GM19372 (cell line): ENCODE results near the gene STK38.
"Not testable (repeated sequence)": the region's sequence is repeated elsewhere in the genome, so short reads cannot be mapped to it uniquely, and the experiment has no call there.

Source experiments
- ATAC-seq: cut with Tn5 transposase; IDR thresholded peaks from one replicate; pipeline ENCODE4 v1.9.1; 2021; ENCODE audit warnings: mild to moderate bottlenecking, low read depth, moderate library complexity; ENCODE audit not compliant: unreplicated experiment

The STK38 gene

GRCh38 chr6:36546920-36547645 is at the start of gene STK38:
Gene STK38 (minus strand): TSS chr6:36547479. CDS start chr6:36540202, 7,277 bp downstream.
- ATAC-seq: peak; percentile 75

- no peak for ATAC-seq
Observed at GRCh38 chr6:36596356-36596755, 49.1 kb upstream of the STK38 start.

DNA sequence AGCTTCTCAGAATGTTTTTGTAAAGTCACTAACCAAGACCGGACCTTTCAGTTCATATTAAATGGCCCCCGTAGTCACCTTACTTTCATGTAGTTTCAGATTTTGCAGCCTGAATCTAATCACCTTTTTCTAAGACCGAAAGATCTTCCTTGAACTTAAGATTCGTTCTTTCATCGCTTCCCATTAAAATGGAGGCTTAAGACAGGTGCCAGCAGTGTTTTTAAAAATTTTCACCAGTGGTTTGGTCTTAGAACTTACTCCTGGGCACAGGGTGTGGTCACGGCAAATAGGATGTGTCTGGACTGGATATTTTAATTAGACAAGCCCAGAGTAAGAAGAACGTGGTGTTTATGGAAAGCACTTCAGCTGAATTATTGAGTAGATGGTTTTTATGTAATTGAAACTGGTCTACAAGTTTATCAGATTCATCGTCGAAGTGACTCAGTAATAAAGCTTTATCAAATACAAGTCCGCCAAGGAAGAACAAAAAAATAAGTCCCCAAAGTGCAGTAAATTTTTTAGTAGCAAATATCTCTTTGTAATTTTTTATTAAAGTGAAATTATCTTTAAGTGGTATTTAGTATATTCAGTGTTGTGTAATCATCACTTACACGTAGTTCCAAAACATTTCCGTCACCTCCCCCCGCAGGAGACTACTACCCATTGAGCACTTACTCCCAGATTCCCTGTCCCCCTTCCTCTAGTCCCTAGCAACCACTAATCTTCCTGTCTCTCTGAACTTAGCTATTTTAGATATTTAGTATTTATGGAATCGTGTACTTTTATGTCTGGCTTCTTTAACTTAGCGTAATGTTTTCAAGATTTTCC is 47.8 kb upstream of the STK38 start:
- no peak for ATAC-seq

DNA sequence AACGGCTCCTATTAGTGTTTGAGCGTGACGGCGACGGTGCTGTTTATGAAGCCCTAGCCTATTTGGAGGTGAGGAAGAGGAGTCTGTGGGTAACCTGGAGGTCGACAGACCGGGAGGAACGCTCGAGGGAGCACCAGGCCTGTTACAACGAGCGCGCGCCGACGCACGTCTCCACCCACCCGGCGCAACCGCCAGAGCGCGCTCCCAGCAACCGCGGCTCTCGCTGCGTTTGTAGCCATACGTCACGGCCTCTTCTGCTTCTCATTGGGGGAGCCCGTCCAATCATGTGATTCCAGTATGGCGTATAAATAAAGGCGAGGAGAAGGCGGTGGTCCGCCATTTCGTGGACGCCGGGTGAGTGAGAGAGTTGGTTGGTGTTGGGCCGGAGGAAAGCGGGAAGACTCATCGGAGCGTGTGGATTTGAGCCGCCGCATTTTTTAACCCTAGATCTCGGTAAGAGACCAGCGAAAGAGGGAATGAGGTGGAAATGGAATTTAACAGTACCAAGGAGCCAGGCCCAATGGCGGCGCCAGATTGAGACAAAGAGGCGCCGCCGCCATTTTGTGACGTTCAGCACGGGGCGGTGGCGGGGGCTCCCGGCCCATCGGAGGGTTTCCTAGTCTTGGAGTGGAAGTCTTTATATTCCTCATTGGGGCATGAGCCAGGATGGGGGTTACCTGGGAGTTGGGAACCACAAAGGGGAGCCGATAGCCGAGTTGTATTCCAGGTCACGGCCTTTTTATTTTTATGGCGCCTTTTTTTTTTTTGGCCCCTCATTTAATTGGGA is 46.9 kb upstream of the STK38 start, which contains the start of gene SRSF3:
Gene SRSF3 (plus strand): TSS at position 334 of the 787 bp plus-strand sequence. CDS start 2,401 bp downstream, outside the sequence.
- ATAC-seq: peak; percentile 81

- peak; percentile 11 for ATAC-seq
Observed at GRCh38 chr6:36593569-36594028, 46.3 kb upstream of the STK38 start.

GRCh38 chr6:36592221-36592655 is 45.0 kb upstream of the STK38 start:
- ATAC-seq: no peak

DNA sequence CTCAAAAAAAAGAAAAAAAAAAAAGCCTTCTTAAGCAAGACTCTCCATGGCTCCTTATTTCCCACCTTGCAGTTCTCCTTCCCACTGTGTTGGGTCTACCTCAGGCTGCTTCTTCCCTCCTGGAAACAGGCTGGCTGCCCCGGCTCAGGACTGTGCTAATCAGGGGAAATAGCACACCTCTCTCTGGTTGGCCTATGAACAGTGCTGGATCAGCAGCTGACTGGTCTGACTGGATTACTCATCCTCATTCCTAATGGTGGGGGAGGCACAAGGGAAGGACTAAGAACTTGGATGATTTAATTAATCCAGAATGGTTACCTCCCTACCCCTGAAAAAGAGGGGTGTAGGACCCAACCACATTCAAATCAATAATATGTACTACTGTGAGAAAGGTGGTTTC is 43.0 kb upstream of the STK38 start:
- no peak for ATAC-seq

DNA sequence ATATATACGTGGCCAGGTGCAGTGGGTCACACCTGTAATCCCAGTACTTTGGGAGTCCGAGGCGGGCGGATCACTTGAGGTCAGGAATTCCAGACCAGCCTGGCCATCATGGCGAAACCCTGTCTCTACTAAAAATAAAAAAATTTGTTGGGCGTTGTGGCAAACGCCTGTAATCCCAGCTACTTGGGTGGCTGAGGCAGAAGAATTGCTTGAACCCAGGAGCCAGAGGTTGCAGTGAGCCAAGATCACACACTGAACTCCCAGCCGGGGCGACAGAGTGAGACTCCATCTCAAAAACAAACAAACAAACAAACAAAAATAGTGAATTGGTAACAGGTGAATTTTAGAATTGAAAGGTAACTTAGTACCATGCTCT is 41.7 kb upstream of the STK38 start:
- not testable (repeated sequence) for ATAC-seq

GRCh38 chr6:36586606-36587005 is 39.3 kb upstream of the STK38 start:
- ATAC-seq: no peak

GRCh38 chr6:36581716-36582115 is 34.4 kb upstream of the STK38 start:
- ATAC-seq: no peak

GRCh38 chr6:36580184-36580526 is 32.9 kb upstream of the STK38 start:
- ATAC-seq: no peak

DNA sequence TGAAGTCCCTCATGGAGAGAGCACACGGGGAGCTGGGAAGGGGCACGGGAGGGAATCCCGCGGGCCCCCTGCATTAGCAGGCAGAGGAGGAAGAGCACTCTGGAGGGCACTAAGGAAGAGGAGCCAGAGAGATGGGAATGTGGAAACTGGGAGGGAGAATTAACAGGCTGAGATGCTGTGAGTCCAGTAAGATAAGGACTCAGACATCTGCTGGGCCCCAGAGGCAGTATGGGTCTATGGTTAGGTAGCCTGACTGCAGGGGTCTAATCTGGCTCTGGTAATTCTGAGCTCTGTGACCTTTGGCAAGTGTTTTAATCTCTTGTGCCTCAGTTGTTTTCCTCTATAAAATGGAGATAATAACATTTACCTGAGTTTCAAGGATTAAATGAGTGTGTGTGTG is 31.2 kb upstream of the STK38 start:
- no peak for ATAC-seq

DNA sequence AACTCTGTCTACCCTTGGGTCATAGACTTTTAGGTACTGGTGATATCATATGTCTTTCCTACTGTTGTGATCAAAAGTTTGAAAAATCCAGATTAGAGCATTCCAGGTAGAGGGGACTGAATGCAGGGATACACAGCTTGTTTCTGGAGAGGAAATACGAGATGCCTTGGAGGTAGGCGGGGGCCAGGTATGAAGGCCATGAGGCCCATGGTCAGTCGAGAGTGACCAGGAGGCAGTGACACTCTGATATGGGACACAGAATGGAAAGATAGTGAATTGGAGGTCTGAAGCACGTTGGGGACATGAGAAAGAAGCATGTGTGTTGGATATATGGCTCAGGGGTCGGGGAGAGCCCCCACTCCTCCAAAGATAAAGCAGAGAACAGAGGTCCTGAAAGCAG is 30.8 kb upstream of the STK38 start:
- ATAC-seq: no peak

DNA sequence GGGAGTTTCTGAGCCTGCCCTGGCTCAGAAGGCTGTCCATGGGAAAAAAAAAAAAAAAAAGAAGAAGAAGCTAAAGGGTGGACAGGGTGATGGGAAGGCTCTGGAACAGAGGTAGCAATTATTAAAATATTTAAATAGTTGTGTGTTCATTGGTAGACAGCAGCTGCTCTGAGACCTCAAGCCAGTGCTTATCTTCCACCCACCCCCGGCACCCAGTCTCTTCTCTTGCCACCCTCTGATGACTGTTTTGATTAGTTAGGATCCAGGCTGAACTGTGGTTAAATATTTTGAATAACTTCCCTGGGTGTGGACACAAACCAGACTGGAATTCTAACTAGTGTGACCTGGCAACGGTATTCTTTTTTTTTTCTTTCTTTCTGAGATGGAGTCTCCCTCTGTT is 30.0 kb upstream of the STK38 start:
- no peak for ATAC-seq

GRCh38 chr6:36576578-36576977 is 29.3 kb upstream of the STK38 start:
- no peak for ATAC-seq

- ATAC-seq: no peak
Observed at GRCh38 chr6:36574679-36575078, 27.4 kb upstream of the STK38 start.

DNA sequence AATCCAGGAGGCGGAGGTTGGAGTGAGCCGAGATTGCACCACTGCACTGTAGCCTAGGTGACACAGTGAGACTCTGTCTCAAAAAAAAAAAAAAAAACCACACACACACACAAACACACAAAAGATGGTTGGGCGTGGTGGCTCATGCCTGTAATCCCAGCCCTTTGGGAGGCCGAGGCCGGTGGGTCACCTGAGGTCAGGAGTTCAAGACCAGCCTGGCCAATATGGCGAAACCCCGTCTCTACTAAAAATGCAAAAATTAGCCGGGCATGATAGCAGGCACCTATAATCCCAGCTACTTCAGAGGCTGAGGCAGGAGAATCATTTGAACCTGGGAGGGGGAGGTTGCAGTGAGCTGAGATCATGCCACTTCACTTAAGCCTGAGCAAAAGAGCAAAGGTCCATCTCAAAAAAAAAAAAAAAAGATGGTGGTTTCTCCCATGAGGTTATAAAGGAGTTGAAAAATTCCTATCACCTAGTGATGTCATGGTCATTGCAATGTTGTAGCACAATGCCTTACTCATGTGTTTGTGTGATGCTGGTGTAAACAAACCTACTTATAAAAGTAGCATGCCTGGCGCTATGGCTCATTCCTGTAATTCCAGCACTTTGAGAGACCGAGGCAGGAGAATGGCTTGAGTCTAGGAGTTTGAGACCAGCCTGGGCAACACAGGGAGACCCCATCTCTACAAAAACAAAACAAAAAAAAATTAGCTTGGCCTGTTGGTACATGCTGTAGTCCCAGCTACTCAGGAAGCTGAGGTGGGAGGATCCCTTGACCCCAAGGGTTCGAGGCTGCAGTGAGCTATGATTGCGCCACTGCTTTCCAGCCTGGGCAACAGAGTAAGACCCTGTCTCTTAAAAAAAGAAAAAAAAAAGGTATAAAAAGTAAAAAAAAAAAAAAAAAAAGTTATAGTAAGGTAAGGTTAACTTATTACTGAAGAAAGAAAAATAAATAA is 25.4 kb upstream of the STK38 start:
- not testable (repeated sequence) for ATAC-seq

- no peak for ATAC-seq
Observed at GRCh38 chr6:36571122-36572043, 24.1 kb upstream of the STK38 start.

DNA sequence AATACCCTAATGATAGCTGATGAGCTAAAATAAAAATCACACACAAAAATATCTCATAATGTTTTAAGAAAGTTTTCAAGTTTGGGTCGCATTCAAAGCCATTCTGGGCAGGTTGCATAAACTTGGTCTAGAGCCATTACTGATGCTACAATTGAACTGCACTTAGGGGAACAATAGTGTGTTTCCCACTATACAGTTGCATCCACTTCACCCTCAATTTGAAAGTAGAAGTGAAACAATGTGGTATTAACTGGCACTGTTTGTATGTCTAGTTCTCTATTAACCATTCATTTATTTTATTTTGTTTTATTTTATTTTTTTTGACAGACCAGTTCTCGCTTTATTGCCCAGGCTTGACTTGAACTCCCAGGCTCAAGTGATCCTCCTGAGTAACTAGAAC is 23.0 kb upstream of the STK38 start:
- no peak for ATAC-seq
